H9 (cell line): ENCODE results near the gene KRTAP10-11. TPM values are rescaled to one million over a fixed set of nuclear protein-coding genes. Genes with fewer than 3 reads are reported as not detected.

Source experiments
- DNase-seq: peaks from one replicate; pipeline ENCODE4 v3.0.0-alpha.2; 2017
- H2AFZ ChIP-seq: one replicate; pipeline ENCODE4 v1.6.1; 2013; ENCODE audit warnings: mild to moderate bottlenecking, low read length, control low read depth, moderate library complexity
- H2AK5ac ChIP-seq: 2 replicates; pipeline ENCODE4 v1.6.1; 2013; ENCODE audit warnings: low read length, control low read depth, mixed read lengths; ENCODE audit not compliant: insufficient read length
- H2BK120ac ChIP-seq: one replicate; pipeline ENCODE4 v1.6.1; 2013; ENCODE audit warnings: low read depth, mild to moderate bottlenecking, low read length, control low read depth, inconsistent platforms; ENCODE audit not compliant: poor library complexity, severe bottlenecking
- H2BK12ac ChIP-seq: 2 replicates; pipeline ENCODE4 v1.6.1; 2013; ENCODE audit warnings: low read length, control low read depth, mixed read lengths, low read depth; ENCODE audit not compliant: insufficient read length
- H2BK15ac ChIP-seq: 2 replicates; pipeline ENCODE4 v1.6.1; 2013; ENCODE audit warnings: low read depth, low read length, control low read depth
- H2BK20ac ChIP-seq: one replicate; pipeline ENCODE4 v1.6.1; 2013; ENCODE audit warnings: low read depth, mild to moderate bottlenecking, low read length, control low read depth, inconsistent platforms; ENCODE audit not compliant: poor library complexity, severe bottlenecking
- H2BK5ac ChIP-seq: 2 replicates; pipeline ENCODE4 v1.6.1; 2013; ENCODE audit warnings: low read length, control low read depth, mixed read lengths; ENCODE audit not compliant: insufficient read length
- H3K14ac ChIP-seq: 2 replicates; pipeline ENCODE4 v1.6.1; 2013; ENCODE audit warnings: low read length, control low read depth; ENCODE audit not compliant: insufficient read depth
- H3K18ac ChIP-seq: 2 replicates; pipeline ENCODE4 v1.6.1; 2013; ENCODE audit warnings: low read depth, mild to moderate bottlenecking, mixed read lengths, low read length, control low read depth; ENCODE audit not compliant: insufficient read length
- H3K23ac ChIP-seq: 2 replicates; pipeline ENCODE4 v1.6.1; 2013; ENCODE audit warnings: low read length, control low read depth, mixed read lengths, low read depth; ENCODE audit not compliant: insufficient read length
- H3K23me2 ChIP-seq: 2 replicates; pipeline ENCODE4 v1.6.1; 2013; ENCODE audit warnings: low read depth, mild to moderate bottlenecking, mixed read lengths, low read length, control low read depth; ENCODE audit not compliant: insufficient read length, poor library complexity, severe bottlenecking
- H3K27ac ChIP-seq: 2 replicates; pipeline ENCODE4 v1.5.1; 2013; ENCODE audit warnings: low read length, control low read depth, mixed read lengths, low read depth; ENCODE audit not compliant: insufficient read length
- H3K27me3 ChIP-seq: 2 replicates; pipeline ENCODE4 v1.6.1; 2013; ENCODE audit warnings: low read length, control low read depth, inconsistent platforms; ENCODE audit not compliant: insufficient read depth
- H3K4ac ChIP-seq: 2 replicates; pipeline ENCODE4 v1.6.1; 2013; ENCODE audit warnings: low read depth, mild to moderate bottlenecking, control low read depth, inconsistent platforms, low read length, moderate library complexity
- H3K4me1 ChIP-seq: 2 replicates; pipeline ENCODE4 v1.6.1; 2013; ENCODE audit warnings: low read length, control low read depth, inconsistent platforms; ENCODE audit not compliant: insufficient read depth
- H3K4me2 ChIP-seq: 2 replicates; pipeline ENCODE4 v1.6.1; 2013; ENCODE audit warnings: low read length, control low read depth, mixed read lengths; ENCODE audit not compliant: insufficient read length, insufficient read depth
- H3K56ac ChIP-seq: 2 replicates; pipeline ENCODE4 v1.6.1; 2013; ENCODE audit warnings: low read depth, mild to moderate bottlenecking, mixed read lengths, low read length, control low read depth; ENCODE audit not compliant: insufficient read length
- H3K79me1 ChIP-seq: 2 replicates; pipeline ENCODE4 v1.6.1; 2013; ENCODE audit warnings: low read depth, mild to moderate bottlenecking, moderate library complexity, low read length, control low read depth, inconsistent platforms; ENCODE audit not compliant: insufficient read depth, poor library complexity, severe bottlenecking
- H3K79me2 ChIP-seq: 2 replicates; pipeline ENCODE4 v1.6.1; 2013; ENCODE audit warnings: low read length, control low read depth, inconsistent platforms; ENCODE audit not compliant: insufficient read depth
- H3K9ac ChIP-seq: 2 replicates; pipeline ENCODE4 v1.6.1; 2013; ENCODE audit warnings: low read length, control low read depth, mixed read lengths; ENCODE audit not compliant: insufficient read length; ENCODE audit errors: extremely low read depth
- H3K9me3 ChIP-seq: one replicate; pipeline ENCODE4 v1.6.1; 2013; ENCODE audit warnings: low read depth, low read length, inconsistent platforms; ENCODE audit not compliant: control insufficient read depth
- H3T11ph ChIP-seq: one replicate; pipeline ENCODE4 v1.6.1; 2013; ENCODE audit warnings: mild to moderate bottlenecking, low read length, control low read depth, inconsistent platforms
- H4K20me1 ChIP-seq: one replicate; pipeline ENCODE4 v1.6.1; 2013; ENCODE audit not compliant: control insufficient read depth, insufficient read length, insufficient read depth
- H4K5ac ChIP-seq: 2 replicates; pipeline ENCODE4 v1.6.1; 2013; ENCODE audit warnings: low read depth, mild to moderate bottlenecking, mixed read lengths, low read length, control low read depth; ENCODE audit not compliant: insufficient read length
- H4K8ac ChIP-seq: replicated peaks from 2 replicates; pipeline ENCODE4 v1.6.1; 2013; ENCODE audit warnings: low read length, control low read depth, mixed read lengths, low read depth; ENCODE audit not compliant: insufficient read length
- H4K91ac ChIP-seq: 2 replicates; pipeline ENCODE4 v1.6.1; 2013; ENCODE audit warnings: low read depth, mild to moderate bottlenecking, moderate library complexity, mixed read lengths, low read length, control low read depth; ENCODE audit not compliant: insufficient read length
- H3K27ac Mint-ChIP-seq, 3 experiments: 2 replicates in 2 of 3; 3 replicates in 1 of 3; pipeline ENCODE4 v1.8.0; 2020 to 2021; ENCODE audit warnings: mixed read lengths in 3 of 3, mild to moderate bottlenecking in 1 of 3, moderate library complexity in 1 of 3
- H3K27me3 Mint-ChIP-seq: 2 replicates; pipeline ENCODE4 v1.8.0; 2021; ENCODE audit warnings: low read depth, mild to moderate bottlenecking, moderate library complexity, mixed read lengths
- H3K36me3 Mint-ChIP-seq, 3 experiments: 2 replicates in 2 of 3; 3 replicates in 1 of 3; pipeline ENCODE4 v1.8.0; 2020 to 2021; ENCODE audit warnings: low read depth in 3 of 3, mixed read lengths in 3 of 3; ENCODE audit not compliant: insufficient read depth in 1 of 3
- H3K4me1 Mint-ChIP-seq, 2 experiments: 2 replicates each; pipeline ENCODE4 v1.8.0; 2020; ENCODE audit warnings: mixed read lengths in 2 of 2
- H3K4me3 Mint-ChIP-seq, 2 experiments: 2 replicates in 1 of 2; 3 replicates in 1 of 2; pipeline ENCODE4 v1.8.0; 2020 to 2021; ENCODE audit warnings: mild to moderate bottlenecking in 2 of 2, mixed read lengths in 2 of 2, moderate library complexity in 1 of 2
- H3K9me3 Mint-ChIP-seq, 2 experiments: 2 replicates in 1 of 2; 3 replicates in 1 of 2; pipeline ENCODE4 v1.8.0; 2020; ENCODE audit warnings: mild to moderate bottlenecking in 2 of 2, mixed read lengths in 2 of 2, moderate library complexity in 1 of 2
- WGBS: extraction: QIAGEN DNeasy Blood & Tissue Kit; methylation state at CpG from one replicate; pipeline ENCODE4 v1.1.7; 2013; ENCODE audit warnings: missing lambda C conversion rate, low lambda C conversion rate, mixed read lengths; ENCODE audit not compliant: insufficient read length; ENCODE audit errors: extremely low coverage; 5-methylcytosine and 5-hydroxymethylcytosine counted together
- total RNA-seq: library from RNA; stranded (reverse); gene quantifications from 2 replicates; pipeline ENCODE4 v1.2.1, GENCODE V29; 2021
- TF ChIP-seq, protein P1 (sequence below): fragments of 200-600 bp; sonication (generic); conservative IDR thresholded peaks from 3 replicates; pipeline ENCODE4 v1.8.0; 2021; ENCODE audit warnings: antibody characterized with exemption, mild to moderate bottlenecking

Gene KRTAP10-11
- total RNA-seq, 1 experiment from 2014 or later: not detected

DNA sequence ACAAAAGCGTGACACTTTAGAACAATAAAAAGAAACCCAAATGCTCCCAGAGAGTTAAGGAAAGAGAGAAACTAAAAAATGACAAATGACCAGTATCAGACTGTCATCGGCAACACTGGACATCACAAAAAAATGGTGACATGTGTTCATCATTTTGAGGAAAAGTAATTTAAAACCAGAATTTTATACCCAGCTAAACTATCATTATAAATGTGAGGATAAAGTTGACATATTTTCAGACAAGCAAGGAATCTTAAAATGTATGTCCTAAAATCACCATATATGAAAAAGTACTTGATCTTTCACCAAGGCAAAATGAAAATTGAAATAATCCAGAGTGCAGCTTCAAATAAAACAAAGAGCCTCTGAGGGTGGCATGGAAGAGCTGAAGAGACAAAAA lies 1.3 kb upstream of the KRTAP10-11 start:
- Histone ChIP-seq H3K27ac (no peak overlapping the region), H2BK5ac (no peak overlapping the region), H3K79me2 (no peaks in the 10 kb centered on the region), H3K27me3 (no peaks in the 10 kb centered on the region), H3K79me1 (no peaks in the 10 kb centered on the region), H3K9ac (no peak overlapping the region), H3K56ac (no peak overlapping the region), H4K20me1 (no peaks in the 10 kb centered on the region), H2BK15ac (no peak overlapping the region), H3K9me3 (no peaks in the 10 kb centered on the region), H3K14ac (no peak overlapping the region), H4K91ac (no peak overlapping the region), H4K8ac (no peak overlapping the region), H2BK12ac (no peak overlapping the region), H2BK120ac (no peak overlapping the region), H3K23ac (no peak overlapping the region), H3K4ac (no peak overlapping the region), H2BK20ac (no peak overlapping the region), H3T11ph (no peak overlapping the region), H3K4me2 (no peak overlapping the region), H3K18ac (no peak overlapping the region), H3K23me2 (peaks cover 2% of the 10 kb centered on the region), H3K4me1 (no peaks in the 10 kb centered on the region), H2AK5ac (no peak overlapping the region), H2AFZ (no peak overlapping the region), H4K5ac (no peak overlapping the region)
- H3K4me1 Mint-ChIP-seq: peaks cover 13 to 14% of the 10 kb centered on the region in 2 experiments
- WGBS: no CpG with 5 or more reads among the region's 2 CpGs
- H3K9me3 Mint-ChIP-seq: peaks cover 22 to 25% of the 10 kb centered on the region in 2 experiments
- no peak overlapping the region for H3K27ac Mint-ChIP-seq
- peaks cover 9 to 20% (median 16%) of the 10 kb centered on the region in 3 experiments for H3K36me3 Mint-ChIP-seq
- TF ChIP-seq, protein P1, sequence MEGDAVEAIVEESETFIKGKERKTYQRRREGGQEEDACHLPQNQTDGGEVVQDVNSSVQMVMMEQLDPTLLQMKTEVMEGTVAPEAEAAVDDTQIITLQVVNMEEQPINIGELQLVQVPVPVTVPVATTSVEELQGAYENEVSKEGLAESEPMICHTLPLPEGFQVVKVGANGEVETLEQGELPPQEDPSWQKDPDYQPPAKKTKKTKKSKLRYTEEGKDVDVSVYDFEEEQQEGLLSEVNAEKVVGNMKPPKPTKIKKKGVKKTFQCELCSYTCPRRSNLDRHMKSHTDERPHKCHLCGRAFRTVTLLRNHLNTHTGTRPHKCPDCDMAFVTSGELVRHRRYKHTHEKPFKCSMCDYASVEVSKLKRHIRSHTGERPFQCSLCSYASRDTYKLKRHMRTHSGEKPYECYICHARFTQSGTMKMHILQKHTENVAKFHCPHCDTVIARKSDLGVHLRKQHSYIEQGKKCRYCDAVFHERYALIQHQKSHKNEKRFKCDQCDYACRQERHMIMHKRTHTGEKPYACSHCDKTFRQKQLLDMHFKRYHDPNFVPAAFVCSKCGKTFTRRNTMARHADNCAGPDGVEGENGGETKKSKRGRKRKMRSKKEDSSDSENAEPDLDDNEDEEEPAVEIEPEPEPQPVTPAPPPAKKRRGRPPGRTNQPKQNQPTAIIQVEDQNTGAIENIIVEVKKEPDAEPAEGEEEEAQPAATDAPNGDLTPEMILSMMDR: no peak
- peaks cover 8% of the 10 kb centered on the region for H3K27me3 Mint-ChIP-seq
- H3K4me3 Mint-ChIP-seq: no peak overlapping the region
- DNase-seq: no peak
